SK-N-SH (cell line): Measurements from ENCODE around the gene TROAP. TPM values are rescaled to one million over a fixed set of nuclear protein-coding genes. Genes with fewer than 3 reads are reported as not detected.

Source experiments
- CTCF ChIA-PET: fragments of 300-600, 350-600 bp; formaldehyde crosslinking; extraction: SDS; loops from one replicate; lab custom pipeline; 2021; lab: Yijun Ruan, JAX
- POLR2A ChIA-PET: fragments of 350-600 bp; sonication (Branson Sonifier 250); formaldehyde crosslinking; extraction: SDS; loops from one replicate; lab custom pipeline; 2020; ENCODE audit warnings: antibody characterized with exemption, inconsistent platforms; lab: Yijun Ruan, JAX
- DNase-seq: peaks from one replicate; pipeline ENCODE4 v3.0.0; 2012
- H2AFZ ChIP-seq: fragments of 200-600 bp; sonication (generic); 2 replicates; pipeline ENCODE4 v1.8.1; 2016; ENCODE audit warnings: antibody characterized with exemption, mild to moderate bottlenecking, low read depth
- H3F3A ChIP-seq: fragments of 200-600 bp; sonication (generic); replicated peaks from 2 replicates; pipeline ENCODE3; 2016; ENCODE audit warnings: antibody characterized with exemption, mild to moderate bottlenecking; ENCODE audit not compliant: insufficient read depth
- H3K27ac ChIP-seq, 2 experiments: fragments of 200-500 bp in 1 of 2; fragments of 200-600 bp in 1 of 2; sonication (Bioruptor generic) in 1 of 2; sonication (generic), shearing (Covaris generic) in 1 of 2; 2 replicates each; pipeline versions ENCODE4 v1.5.1 to v1.6.1; 2014 to 2016; ENCODE audit warnings: low read depth in 2 of 2, inconsistent platforms in 1 of 2, low read length in 1 of 2, mild to moderate bottlenecking in 1 of 2, mixed read lengths in 1 of 2
- H3K27me3 ChIP-seq: fragments of 200-600 bp; sonication (generic), shearing (Covaris generic); 2 replicates; pipeline ENCODE4 v1.6.1; 2016; ENCODE audit warnings: mixed run types; ENCODE audit not compliant: insufficient read depth
- H3K36me3 ChIP-seq, 2 experiments: fragments of 200-500 bp in 1 of 2; fragments of 200-600 bp in 1 of 2; sonication (Bioruptor generic) in 1 of 2; sonication (generic) in 1 of 2; replicated peaks in 1 of 2; 2 replicates each; pipeline versions ENCODE3 to v1.5.1; 2014 to 2016; ENCODE audit warnings: low read length in 1 of 2, mild to moderate bottlenecking in 1 of 2; ENCODE audit not compliant: insufficient read depth in 2 of 2, control insufficient read depth in 1 of 2
- H3K4me1 ChIP-seq, 2 experiments: fragments of 200-500 bp in 1 of 2; fragments of 200-600 bp in 1 of 2; sonication (Bioruptor generic) in 1 of 2; sonication (generic), shearing (Covaris generic) in 1 of 2; 2 replicates each; pipeline versions ENCODE4 v1.5.1 to v1.6.1; 2014 to 2016; ENCODE audit warnings: low read depth in 1 of 2, low read length in 1 of 2, mixed run types in 1 of 2; ENCODE audit not compliant: insufficient read depth in 2 of 2, control insufficient read depth in 1 of 2
- H3K4me2 ChIP-seq: fragments of 200-600 bp; sonication (generic), shearing (Covaris generic); 2 replicates; pipeline ENCODE4 v1.6.1; 2017; ENCODE audit warnings: mixed run types
- H3K4me3 ChIP-seq, 2 experiments: fragments of 200-500 bp in 1 of 2; fragments of 200-600 bp in 1 of 2; sonication (Bioruptor generic) in 1 of 2; sonication (generic), shearing (Covaris generic) in 1 of 2; 2 replicates each; pipeline versions ENCODE4 v1.5.1 to v1.8.1; 2014 to 2016; ENCODE audit warnings: low read depth in 2 of 2, inconsistent platforms in 1 of 2, low read length in 1 of 2, mild to moderate bottlenecking in 1 of 2, mixed read lengths in 1 of 2, moderate library complexity in 1 of 2
- H3K79me2 ChIP-seq: fragments of 200-600 bp; sonication (generic); 2 replicates; pipeline ENCODE4 v1.8.1; 2017; ENCODE audit warnings: mild to moderate bottlenecking; ENCODE audit not compliant: insufficient read depth
- H3K9ac ChIP-seq: fragments of 200-600 bp; sonication (generic); 2 replicates; pipeline ENCODE4 v1.6.1; 2017; ENCODE audit warnings: mixed run types
- H3K9me2 ChIP-seq: fragments of 200-600 bp; sonication (generic); 2 replicates; pipeline ENCODE4 v1.6.1; 2017; ENCODE audit warnings: mixed run types
- H3K9me3 ChIP-seq: fragments of 200-600 bp; sonication (generic); 2 replicates; pipeline ENCODE4 v1.6.1; 2017; ENCODE audit warnings: mixed run types, mild to moderate bottlenecking, moderate library complexity
- H4K20me1 ChIP-seq: fragments of 200-600 bp; sonication (generic); 2 replicates; pipeline ENCODE4 v1.6.1; 2017; ENCODE audit warnings: mild to moderate bottlenecking, mixed run types; ENCODE audit not compliant: insufficient read depth
- CHD2 ChIP-seq: fragments of 150-350 bp; IDR thresholded peaks from 2 replicates; pipeline ENCODE4 v1.6.1; 2018; ENCODE audit warnings: low read length; ENCODE audit not compliant: partially characterized antibody
- EZH2phosphoT487 ChIP-seq: fragments of 200-600 bp; sonication (generic); IDR thresholded peaks from 2 replicates; pipeline ENCODE4 v1.6.1; 2017; ENCODE audit warnings: low read depth, mixed run types, mild to moderate bottlenecking, antibody characterized with exemption, moderate library complexity, borderline replicate concordance
- FOXJ3 ChIP-seq: sonication (generic); formaldehyde crosslinking; IDR thresholded peaks from 2 replicates; pipeline ENCODE4 v1.5.1; 2020; ENCODE audit warnings: mild to moderate bottlenecking, missing genetic modification reagents
- GABPA ChIP-seq: IDR thresholded peaks from 2 replicates; pipeline ENCODE4 v1.4.0; 2012; ENCODE audit warnings: low read depth, mild to moderate bottlenecking
- MEF2A ChIP-seq: IDR thresholded peaks from 2 replicates; pipeline ENCODE4 v1.4.0; 2012; ENCODE audit warnings: low read depth, borderline replicate concordance
- POLR2AphosphoS5 ChIP-seq: IDR thresholded peaks from 2 replicates; pipeline ENCODE4 v1.6.1; 2012; ENCODE audit warnings: low read depth, low read length
- SIN3A ChIP-seq: IDR thresholded peaks from 2 replicates; pipeline ENCODE4 v1.6.1; 2012; ENCODE audit warnings: low read depth, mild to moderate bottlenecking, low read length, moderate library complexity, borderline replicate concordance
- TCF12 ChIP-seq: IDR thresholded peaks from 2 replicates; pipeline ENCODE4 v1.4.0; 2012
- YY1 ChIP-seq: IDR thresholded peaks from 2 replicates; pipeline ENCODE4 v1.4.0; 2012; ENCODE audit warnings: low read depth, mild to moderate bottlenecking
- WGBS: methylation state at CpG from one replicate; pipeline ENCODE4 v1.1.6; 2017; ENCODE audit warnings: low lambda C conversion rate; 5-methylcytosine and 5-hydroxymethylcytosine counted together
- polyA plus RNA-seq, 3 experiments: library from polyadenylated mRNA; depleted of rRNA; stranded (reverse); fragments of >200 nt; gene quantifications; 2 replicates each; pipeline ENCODE4 v1.2.3, GENCODE V29; 2012
- TF ChIP-seq, protein P1 (sequence below): IDR thresholded peaks from 2 replicates; pipeline ENCODE4 v1.6.1; 2012; ENCODE audit warnings: mild to moderate bottlenecking, low read depth, low read length, moderate library complexity
- TF ChIP-seq, protein P2 (sequence below): fragments of 200-600 bp; sonication (generic); IDR thresholded peaks from 2 replicates; pipeline ENCODE4 v1.6.1; 2017; ENCODE audit warnings: antibody characterized with exemption, mild to moderate bottlenecking, moderate library complexity
- TF ChIP-seq, protein P3 (sequence below): IDR thresholded peaks from 2 replicates; pipeline ENCODE4 v1.4.0; 2012; ENCODE audit warnings: low read depth, borderline replicate concordance
- TF ChIP-seq, protein P4 (sequence below): IDR thresholded peaks from 2 replicates; pipeline ENCODE4 v1.4.0; 2012; ENCODE audit warnings: low read depth

Gene TROAP
- polyA plus RNA-seq, 1 of the 3 experiments (the other 2 are of a cell fraction): 26.2 TPM

- H3K79me2 ChIP-seq: no peaks in the 10 kb centered on the region
- no peaks in the 10 kb centered on the region for H3K9me2 ChIP-seq
- H3K27me3 ChIP-seq: no peaks in the 10 kb centered on the region
- H3K4me1 ChIP-seq: peaks cover 0 to 3% of the 10 kb centered on the region in 2 experiments; a peak in 1 of 4 replicates
- no peak for TF ChIP-seq YY1
- TF ChIP-seq EZH2phosphoT487: no peak
- TF ChIP-seq, protein P1, sequence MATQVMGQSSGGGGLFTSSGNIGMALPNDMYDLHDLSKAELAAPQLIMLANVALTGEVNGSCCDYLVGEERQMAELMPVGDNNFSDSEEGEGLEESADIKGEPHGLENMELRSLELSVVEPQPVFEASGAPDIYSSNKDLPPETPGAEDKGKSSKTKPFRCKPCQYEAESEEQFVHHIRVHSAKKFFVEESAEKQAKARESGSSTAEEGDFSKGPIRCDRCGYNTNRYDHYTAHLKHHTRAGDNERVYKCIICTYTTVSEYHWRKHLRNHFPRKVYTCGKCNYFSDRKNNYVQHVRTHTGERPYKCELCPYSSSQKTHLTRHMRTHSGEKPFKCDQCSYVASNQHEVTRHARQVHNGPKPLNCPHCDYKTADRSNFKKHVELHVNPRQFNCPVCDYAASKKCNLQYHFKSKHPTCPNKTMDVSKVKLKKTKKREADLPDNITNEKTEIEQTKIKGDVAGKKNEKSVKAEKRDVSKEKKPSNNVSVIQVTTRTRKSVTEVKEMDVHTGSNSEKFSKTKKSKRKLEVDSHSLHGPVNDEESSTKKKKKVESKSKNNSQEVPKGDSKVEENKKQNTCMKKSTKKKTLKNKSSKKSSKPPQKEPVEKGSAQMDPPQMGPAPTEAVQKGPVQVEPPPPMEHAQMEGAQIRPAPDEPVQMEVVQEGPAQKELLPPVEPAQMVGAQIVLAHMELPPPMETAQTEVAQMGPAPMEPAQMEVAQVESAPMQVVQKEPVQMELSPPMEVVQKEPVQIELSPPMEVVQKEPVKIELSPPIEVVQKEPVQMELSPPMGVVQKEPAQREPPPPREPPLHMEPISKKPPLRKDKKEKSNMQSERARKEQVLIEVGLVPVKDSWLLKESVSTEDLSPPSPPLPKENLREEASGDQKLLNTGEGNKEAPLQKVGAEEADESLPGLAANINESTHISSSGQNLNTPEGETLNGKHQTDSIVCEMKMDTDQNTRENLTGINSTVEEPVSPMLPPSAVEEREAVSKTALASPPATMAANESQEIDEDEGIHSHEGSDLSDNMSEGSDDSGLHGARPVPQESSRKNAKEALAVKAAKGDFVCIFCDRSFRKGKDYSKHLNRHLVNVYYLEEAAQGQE: no peak
- TF ChIP-seq MEF2A: no peak
- TF ChIP-seq CHD2: no peak
- TF ChIP-seq TCF12: no peak
- no peak for TF ChIP-seq SIN3A
- no peak for TF ChIP-seq FOXJ3 (CRISPR knock-in tag)
- TF ChIP-seq, protein P2, sequence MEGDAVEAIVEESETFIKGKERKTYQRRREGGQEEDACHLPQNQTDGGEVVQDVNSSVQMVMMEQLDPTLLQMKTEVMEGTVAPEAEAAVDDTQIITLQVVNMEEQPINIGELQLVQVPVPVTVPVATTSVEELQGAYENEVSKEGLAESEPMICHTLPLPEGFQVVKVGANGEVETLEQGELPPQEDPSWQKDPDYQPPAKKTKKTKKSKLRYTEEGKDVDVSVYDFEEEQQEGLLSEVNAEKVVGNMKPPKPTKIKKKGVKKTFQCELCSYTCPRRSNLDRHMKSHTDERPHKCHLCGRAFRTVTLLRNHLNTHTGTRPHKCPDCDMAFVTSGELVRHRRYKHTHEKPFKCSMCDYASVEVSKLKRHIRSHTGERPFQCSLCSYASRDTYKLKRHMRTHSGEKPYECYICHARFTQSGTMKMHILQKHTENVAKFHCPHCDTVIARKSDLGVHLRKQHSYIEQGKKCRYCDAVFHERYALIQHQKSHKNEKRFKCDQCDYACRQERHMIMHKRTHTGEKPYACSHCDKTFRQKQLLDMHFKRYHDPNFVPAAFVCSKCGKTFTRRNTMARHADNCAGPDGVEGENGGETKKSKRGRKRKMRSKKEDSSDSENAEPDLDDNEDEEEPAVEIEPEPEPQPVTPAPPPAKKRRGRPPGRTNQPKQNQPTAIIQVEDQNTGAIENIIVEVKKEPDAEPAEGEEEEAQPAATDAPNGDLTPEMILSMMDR: no peak
- TF ChIP-seq, protein P3, sequence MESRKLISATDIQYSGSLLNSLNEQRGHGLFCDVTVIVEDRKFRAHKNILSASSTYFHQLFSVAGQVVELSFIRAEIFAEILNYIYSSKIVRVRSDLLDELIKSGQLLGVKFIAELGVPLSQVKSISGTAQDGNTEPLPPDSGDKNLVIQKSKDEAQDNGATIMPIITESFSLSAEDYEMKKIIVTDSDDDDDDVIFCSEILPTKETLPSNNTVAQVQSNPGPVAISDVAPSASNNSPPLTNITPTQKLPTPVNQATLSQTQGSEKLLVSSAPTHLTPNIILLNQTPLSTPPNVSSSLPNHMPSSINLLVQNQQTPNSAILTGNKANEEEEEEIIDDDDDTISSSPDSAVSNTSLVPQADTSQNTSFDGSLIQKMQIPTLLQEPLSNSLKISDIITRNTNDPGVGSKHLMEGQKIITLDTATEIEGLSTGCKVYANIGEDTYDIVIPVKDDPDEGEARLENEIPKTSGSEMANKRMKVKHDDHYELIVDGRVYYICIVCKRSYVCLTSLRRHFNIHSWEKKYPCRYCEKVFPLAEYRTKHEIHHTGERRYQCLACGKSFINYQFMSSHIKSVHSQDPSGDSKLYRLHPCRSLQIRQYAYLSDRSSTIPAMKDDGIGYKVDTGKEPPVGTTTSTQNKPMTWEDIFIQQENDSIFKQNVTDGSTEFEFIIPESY: no peak
- TF ChIP-seq, protein P4, sequence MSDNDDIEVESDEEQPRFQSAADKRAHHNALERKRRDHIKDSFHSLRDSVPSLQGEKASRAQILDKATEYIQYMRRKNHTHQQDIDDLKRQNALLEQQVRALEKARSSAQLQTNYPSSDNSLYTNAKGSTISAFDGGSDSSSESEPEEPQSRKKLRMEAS: no peak
- TF ChIP-seq GABPA: no peak
- no peak for TF ChIP-seq POLR2AphosphoS5
- peaks cover 9% of the 10 kb centered on the region for H3F3A ChIP-seq
- H3K4me2 ChIP-seq: no peak overlapping the region
- H3K4me3 ChIP-seq: no peak overlapping the region
- no peak overlapping the region for H3K27ac ChIP-seq
- no peaks in the 10 kb centered on the region for H3K9me3 ChIP-seq
- DNase-seq: no peak
- H3K36me3 ChIP-seq: peaks cover 0 to 13% of the 10 kb centered on the region in 2 experiments
- CTCF ChIA-PET: interaction anchor here (2.7 to 15.9 kb wide), 5 partner anchors 13 to 180 kb away, joined by 12 to 658 read pairs (median 54); partner anchors contain the start of genes DNAJC22 and PRPH
- no peak overlapping the region for H3K9ac ChIP-seq
- no peak overlapping the region for H2AFZ ChIP-seq
- H4K20me1 ChIP-seq: no peaks in the 10 kb centered on the region
- 94% methylated on average over 19 of the region's 19 CpGs for WGBS
- POLR2A ChIA-PET: interaction anchor here (2.0 kb wide), 1 partner anchor 12 kb away, joined by 6 read pairs; the partner anchor contains the start of gene TROAP
Observed at GRCh38 chr12:49334226-49334625, 11.2 kb downstream of the TROAP start.
